Upper lobe of left lung (tissue), 4 donors: Measurements from ENCODE around the gene ISOC2.

ENCODE experiments used
- CTCF ChIP-seq, 6 experiments: fragments of 450-650 bp in 4 of 6; fragments of 200-600 bp in 2 of 6; sonication (generic) in 2 of 6; IDR thresholded peaks; one replicate each; pipeline ENCODE4 v1.5.1; 2016 to 2019; ENCODE audit warnings: antibody characterized with exemption in 6 of 6
- EP300 ChIP-seq, 4 donors: sonication (generic); formaldehyde crosslinking; IDR thresholded peaks; one replicate each; pipeline ENCODE4 v1.5.1; 2017; ENCODE audit warnings: antibody characterized with exemption in 4 of 4, control low read depth in 2 of 4

GRCh38 chr19:55500368-55500952 is 39.0 kb upstream of the ISOC2 start:
- no peak for TF ChIP-seq CTCF (IDR thresholded peaks at IDR 0.05)
- no peak for TF ChIP-seq EP300 (IDR thresholded peaks at IDR 0.05)
